GM21619 (cell line): ENCODE data around the gene EPHB2.

Experiments
- ATAC-seq: cut with Tn5 transposase; IDR thresholded peaks from one replicate; pipeline ENCODE4 v1.9.1; 2021; ENCODE audit not compliant: unreplicated experiment

The EPHB2 gene

DNA sequence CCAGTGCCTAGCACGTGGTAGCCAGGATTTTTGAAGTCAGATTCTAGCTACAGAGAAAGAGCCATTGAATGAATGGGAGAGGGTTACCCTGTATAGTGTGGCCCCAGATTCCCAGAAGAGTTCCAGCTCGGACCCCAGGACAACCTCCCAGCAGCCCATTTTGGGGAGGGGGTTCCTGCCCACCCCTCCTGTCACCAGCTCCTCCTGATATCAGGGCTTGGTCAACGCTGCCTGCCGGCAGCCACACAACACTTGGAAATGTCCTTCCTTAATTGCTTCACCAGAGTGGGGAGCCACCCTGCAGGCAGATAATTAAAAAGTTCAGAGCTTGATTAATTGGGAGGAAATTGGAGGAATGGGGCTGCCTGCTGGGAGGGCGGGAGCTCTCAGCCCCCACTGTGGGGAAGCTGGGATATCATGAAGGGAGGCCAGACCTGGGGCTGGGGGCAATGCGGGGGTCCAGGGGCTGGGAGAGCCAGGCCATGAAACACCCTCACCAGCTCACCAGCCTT is 141.6 kb downstream of the EPHB2 start:
- ATAC-seq, result no peak

DNA sequence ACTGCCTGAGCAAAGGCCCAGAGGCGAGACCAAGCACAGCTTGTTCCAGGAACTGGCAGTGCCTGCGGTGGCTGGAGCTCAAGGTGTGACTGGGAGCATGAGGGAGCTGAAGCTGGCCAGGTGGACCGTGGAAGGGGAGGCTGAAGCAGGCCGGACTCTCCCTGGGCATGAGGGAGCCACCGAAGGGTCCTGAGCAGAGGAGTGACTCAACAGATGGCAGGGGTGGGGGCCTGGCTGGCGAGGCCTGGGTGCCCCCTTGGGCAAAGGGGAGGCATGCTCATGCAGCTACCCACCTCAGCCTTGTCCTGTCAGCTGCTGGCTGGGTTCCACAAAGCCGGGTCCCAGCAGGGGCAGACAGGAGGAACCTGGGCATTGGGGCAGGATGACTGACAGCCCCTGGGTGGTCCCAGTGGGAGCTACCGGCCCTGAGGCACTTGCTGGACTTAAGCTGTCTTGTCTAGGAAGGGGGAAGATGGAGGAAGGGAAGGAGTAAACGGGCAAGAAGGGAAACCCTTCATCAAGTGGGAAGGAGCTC is 143.1 kb downstream of the EPHB2 start:
- ATAC-seq, result no peak

DNA sequence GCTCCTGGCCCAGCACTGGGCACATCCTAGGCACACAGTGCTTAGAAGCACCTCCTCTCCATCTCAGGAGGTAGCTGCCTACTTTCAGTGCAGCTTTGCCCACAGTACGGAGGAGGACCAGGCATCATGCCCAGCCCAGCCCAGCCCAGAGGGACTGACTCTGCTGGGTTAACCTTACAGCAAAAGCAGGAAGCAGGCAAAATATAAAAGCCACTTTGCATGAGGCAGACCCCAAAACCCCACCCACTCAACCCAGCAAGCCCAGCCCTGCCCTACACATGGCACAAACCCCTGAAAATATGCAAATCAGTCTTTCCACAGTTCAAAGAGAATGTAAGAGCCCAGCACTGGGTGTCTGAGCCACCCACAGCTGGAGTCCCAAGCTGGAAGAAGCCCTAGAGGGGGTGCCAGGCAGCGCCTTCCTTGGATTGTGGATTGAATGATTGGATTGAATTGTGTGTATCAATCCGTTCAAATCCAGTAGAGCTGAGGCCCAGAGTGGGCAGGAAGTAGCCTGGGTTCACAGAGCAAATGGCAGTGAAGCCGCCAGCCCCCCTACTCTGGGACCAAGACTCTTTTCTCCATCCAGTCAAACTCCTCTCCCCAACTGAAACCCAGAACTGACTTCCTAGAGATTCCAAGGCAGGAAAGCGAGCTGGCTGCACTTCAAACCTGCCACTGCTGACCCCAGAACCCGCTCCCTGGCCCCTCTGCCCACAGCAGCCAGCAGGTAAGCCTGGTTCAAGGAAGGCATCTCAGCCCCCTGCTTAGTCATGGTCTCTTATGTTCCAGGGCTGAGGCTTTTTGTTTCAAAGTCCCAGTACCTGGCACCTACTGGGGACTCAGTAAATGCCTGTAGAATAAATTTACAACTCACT is 144.3 kb downstream of the EPHB2 start:
- no peak for ATAC-seq

DNA sequence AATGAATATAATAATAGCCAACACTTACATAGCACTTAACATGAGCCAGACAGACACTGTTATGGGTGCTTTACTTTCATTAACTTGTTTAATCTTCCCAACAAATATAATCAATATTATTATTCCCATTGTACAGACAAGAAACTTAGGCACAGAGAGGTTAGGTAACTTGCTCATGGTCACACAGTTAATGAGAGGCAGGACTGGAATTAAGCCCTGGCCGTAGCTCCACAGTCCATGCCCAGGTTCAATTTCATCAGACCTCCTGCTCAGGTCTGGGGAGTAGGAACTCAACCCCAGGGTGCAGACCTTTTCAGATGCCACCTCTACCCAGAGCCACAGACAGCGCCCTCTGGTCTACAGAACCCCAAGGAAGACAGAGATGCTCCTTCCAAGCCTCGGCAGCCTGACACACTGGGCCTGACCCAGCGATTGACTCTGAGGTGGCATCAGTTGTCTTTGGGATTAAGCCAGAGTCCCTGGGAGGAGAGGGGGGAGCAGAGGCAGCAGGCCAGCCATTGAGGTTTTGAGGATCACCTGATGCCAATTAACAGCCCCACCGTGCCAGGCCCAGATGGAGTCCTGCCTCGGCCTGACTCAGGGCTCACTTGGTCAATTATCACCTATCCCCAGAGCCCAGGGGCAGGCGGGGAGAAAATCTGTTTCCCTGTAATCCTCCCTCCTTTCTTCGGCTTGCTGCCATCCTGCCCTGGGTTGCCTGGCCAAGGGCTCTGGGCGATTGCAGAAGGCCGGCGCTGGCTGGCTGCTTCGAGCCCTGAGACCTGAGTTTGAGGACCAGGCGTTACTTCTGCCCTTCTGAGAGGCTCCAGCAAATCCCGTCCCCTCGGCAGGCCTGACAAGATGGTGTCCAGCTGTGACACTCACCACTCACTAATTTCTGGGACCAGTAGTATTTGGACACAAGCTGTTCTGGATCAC is 145.3 kb downstream of the EPHB2 start:
- ATAC-seq, result no peak

DNA sequence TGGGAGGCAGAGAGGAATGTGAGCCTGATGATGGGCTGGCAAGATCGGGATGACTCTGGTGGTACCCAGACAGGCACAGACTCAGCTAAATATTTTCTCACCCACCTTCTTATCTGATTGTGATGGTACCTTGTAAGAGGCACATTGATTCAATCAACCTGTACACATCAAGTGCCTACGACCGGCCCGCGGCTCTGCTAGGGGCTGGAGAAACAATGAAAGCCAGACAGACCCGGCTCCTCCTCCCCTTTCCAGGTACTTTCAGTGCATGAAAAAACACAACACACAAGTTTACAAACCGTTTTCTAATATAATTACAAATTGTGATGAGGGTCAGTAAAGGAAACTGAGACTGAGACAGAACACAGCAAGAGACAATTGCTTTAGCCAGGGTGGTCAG is 147.0 kb downstream of the EPHB2 start:
- no peak for ATAC-seq

DNA sequence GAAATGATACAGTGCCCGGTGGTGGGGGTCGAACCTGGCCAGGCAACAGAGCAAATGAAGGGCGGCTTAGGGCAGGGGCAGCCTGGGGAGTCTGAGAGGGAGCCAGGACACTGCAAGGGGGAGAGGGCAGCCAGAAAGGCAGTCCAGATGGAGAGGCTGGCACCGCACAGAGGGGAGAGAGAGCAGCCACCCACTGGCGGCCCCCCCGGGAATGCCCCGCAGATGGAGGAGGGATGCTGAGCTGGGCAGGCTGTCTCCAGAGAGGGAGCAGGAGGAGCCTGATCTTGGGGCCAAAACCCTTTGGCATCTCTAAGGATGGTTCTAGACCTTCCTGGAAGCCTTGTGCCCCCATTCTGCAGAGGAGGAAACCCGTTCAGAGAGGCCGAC is 149.8 kb downstream of the EPHB2 start:
- no peak for ATAC-seq

DNA sequence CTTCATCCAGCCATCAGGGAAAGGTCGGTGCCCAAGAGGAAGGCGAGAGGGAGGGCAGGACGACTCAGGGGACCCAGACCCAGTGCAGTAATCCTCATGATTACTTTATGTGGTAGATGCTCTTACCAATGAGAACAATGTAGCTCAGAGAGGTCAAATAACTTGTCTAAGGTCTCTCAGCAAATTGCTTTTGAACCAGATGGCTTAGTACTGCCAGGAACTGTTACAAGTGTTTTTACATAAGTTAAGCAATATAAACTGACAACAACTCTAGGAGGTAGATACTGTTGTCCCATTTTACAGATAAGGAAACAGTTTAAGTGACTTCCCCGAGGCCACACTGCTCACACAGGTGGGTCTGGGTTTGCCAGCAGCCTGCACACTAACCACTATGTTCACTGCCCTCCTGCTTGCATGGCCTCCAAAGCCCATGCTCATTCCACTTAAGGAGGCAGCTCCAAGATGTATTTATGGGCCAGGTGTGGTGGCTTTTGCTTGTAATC is 150.3 kb downstream of the EPHB2 start:
- ATAC-seq, result no peak

DNA sequence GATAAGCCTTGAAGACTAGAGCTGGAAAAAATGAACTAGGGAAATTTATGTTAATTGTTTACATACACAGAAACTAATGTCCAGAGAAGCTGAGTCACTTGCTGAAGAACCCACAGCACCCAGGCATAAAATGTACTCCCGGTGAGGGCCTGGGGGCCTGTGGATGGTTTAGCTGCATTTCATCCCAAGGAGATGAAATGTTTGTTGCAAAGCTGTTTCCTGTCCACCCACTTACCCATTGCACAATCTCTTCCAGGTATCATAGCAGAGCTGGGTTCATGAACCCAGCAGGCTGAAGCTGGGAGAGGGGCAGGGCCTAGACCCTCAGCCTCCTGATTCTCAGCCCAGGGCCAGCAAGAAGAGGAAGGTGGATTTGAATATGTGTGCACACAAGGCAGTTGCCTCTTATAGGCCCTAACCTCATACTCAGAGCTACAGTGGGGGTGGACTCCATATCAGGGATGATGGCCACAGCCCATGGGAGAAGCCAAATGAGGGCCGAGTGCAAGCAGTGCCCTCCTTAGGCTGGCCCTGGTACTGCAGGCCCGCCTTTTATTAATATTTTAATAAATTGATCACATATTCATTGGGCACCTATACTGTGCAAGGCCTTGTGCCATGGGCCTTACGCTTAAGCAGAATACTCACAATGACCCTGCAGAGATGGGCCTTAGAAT is 151.3 kb downstream of the EPHB2 start:
- no peak for ATAC-seq

DNA sequence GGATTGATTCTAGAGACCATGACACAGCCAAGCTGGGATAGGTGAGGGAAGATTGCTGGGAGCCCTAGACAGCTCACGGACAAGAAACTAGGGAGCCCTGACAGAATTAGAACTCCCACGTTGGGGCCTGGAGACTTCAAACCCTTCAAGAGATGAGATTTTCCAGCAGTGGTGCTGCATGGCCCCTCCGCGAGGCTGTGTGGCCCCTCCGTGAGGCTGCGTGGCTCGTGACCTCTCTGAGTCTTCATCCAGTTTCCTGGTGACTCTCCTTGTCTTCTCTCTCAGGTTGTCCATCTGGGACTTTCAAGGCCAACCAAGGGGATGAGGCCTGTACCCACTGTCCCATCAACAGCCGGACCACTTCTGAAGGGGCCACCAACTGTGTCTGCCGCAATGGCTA is 152.1 kb downstream of the EPHB2 start:
- ATAC-seq, result no peak

DNA sequence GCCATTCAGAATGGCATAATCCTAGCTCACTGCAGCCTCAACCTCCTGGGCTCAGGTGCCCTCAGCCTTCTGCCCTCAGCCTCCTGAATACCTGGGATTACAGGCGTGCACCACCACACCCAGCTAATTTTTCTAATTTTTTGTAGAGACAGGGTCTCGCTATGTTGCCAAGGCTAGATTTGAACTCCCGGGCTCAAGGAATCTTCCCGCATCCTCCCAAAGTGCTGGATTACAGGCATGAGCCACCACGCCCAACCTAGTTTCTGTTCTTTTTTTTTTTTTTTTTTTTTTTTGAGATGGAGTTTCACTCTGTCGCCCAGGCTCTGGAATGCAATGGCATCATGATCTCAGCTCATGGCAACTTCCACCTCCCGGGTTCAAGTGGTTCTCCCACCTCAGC is 153.1 kb downstream of the EPHB2 start:
- ATAC-seq, result no peak

DNA sequence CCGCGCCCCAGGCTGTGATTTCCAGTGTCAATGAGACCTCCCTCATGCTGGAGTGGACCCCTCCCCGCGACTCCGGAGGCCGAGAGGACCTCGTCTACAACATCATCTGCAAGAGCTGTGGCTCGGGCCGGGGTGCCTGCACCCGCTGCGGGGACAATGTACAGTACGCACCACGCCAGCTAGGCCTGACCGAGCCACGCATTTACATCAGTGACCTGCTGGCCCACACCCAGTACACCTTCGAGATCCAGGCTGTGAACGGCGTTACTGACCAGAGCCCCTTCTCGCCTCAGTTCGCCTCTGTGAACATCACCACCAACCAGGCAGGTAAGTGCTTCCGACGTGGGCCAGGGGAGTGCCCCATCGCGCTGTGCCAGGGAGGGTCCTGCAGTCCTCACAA is 154.2 kb downstream of the EPHB2 start:
- ATAC-seq, result no peak

DNA sequence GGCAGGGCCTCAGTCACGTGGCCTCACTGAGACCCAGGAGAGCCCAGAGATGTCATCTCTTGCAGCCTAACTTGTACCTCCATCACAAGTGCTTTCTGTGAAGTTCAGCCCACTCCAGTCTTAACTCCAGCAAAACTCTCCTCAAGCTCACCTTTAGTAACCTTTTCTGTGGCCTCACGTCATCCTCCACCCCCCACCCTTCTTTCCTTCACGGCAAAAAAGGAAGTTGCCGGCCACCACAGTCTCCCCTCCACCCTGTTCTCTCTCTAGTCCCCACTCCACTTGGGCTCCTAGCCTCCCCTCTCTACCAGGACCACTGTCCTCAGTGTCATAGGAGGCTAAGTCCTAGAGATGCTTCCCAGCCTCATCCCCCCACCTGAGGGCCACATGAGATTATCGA is 155.1 kb downstream of the EPHB2 start:
- no peak for ATAC-seq

DNA sequence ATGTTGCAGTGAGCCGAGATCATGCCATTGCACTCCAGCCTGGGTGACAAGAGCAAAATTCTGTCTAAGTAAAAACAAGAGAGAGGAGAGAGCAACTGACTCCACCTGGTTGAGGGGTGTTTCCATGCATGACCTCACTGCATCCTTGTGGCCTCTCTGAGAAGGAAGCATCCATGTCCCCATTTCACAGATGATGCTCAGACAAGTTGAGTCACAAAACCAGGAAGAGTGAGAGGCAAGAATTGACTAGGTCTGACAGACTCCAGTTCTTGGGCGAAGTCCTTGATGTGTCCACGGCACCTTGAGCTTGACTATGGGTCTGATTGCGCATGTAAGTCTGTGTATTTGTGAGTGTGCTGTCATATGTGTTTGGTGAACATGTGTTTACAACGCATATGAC is 156.2 kb downstream of the EPHB2 start:
- no peak for ATAC-seq

DNA sequence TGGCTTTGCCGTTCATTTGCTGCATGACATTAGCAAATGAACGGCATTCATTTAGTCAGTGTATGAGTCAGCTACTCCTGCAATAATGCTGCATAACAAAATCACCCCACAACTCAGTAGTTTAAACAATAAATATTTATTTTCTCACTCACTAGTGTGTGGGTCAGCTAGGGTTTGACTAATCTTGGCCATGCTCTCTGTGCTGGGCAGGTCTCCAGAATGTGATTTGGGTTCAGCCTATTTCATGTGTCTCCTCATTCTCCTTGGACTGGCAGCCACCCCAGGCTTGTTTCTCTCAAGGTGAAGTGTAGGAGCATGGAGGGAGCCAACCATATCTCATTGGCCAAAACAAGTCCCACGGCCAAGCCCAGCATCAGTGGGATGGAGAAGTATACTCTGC is 157.7 kb downstream of the EPHB2 start:
- ATAC-seq, result no peak

DNA sequence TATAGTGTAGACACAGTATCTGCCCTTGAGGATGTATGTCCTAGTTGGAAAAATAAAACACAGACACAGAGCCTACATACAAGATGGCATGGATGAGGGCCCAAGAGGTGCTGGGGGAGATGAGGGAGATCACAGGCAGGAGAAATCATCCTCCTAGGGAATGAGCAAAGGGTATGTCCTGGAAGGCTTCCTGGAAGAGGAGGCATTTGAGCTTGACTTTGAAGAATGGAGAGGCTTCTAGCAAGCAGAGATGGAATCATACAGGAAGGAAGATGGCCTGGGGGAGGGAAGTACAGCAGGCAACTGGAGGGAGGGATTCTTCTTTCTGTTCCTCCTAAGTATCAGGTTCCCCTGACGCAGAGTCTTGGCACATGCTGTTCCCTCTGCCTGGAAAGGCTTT is 158.7 kb downstream of the EPHB2 start:
- ATAC-seq, result no peak

DNA sequence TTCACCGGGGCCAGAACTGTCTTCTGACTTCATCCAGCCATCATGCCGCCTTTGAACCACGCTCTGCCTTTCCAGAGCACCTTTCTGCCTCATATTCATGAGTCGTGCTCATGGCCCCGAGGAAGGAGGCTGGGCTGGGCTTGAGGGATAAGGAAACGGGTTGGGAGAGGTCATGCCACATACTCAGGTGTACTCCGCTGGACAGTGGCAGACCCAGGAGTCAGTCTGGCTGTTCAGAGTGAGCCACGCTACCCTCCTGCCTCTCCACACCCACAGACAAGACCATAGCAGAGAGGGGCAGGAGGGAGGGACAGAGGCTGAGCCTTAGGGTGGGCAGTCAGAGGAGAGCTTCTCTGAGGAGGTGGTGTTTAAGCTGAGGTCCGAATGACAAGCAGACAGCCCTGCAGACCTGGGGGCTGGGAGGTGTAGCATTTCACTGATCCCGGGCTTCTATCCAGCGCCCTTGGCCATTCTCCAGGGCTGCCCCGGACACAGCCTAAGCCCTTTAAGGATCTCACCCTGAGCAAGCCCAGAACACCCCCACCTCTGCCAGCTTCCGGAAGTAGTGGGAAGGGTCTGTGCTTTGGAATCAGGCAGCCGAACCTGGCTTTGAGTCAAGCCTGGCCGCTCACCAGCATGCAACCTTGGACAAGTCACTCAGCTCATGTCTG is 159.7 kb downstream of the EPHB2 start:
- ATAC-seq, result no peak

DNA sequence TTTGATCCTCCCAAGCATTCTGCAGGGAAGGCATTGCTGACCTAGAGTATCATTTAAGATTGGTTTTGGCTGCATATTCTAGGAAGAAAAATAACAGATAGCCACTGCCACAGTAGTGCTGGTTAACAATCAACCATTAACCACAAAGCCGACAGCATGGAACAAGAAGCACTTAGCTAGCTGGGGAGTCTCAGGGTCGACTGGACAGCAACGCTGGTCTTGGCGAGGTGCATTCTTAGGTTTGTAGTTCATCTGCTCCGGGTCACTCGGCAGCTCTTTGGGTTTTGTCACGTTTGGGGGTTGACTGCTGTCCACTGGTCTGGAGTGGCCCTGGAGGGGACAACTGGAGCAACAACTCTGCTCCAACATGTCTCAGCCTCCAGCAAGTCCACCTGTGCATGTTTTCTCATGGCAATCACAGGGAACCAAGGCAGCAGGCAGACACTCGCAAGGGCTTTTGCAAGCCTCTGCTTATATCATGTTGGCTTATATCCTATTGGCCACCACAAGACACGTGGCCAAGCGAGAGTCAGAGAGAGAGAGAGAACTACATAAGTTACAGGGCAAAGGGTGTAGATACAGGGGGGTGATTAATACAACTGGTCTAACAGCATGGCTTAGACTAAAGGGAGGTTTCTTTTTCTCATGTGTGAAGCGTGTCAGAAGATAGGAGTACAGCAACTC is 162.5 kb downstream of the EPHB2 start:
- no peak for ATAC-seq

DNA sequence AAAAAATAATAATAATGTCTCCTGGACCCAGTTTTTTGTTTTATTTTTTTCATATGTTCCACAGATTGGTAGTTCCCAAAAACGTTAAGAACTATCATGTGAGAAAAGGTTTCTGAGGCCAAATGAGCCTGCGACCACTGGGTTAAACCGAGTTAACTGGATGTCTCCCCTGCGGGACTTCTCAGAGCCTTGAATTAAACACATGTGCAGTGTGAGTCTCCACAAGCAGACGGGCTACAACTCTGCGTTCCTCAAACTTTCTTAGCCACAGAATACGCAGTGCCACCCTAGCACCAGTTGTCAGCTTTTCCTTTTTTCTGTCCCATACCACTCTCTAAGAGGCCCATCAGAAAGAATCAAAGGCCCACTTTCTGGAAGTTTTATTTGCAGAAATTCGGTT is 164.1 kb downstream of the EPHB2 start:
- ATAC-seq, result no peak

DNA sequence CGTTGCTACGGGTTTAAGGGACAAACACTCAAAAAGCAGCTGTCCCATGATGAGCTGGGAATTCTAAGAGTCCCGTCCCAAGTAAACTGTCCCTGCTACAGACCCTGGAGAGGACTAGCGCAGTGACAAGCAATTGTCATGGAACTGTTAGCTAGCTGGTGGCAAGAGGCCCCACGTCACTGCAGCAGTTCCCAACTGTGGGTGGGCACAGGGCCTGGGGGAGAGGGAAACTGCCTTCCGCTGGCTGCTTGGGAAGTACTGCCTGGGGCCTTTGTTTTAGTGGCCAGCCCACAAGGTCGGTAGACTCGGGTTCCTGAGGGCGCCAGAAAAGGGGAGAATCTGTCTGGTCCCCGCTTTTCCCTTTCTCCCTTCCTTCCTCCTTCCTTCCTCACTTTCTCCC is 164.6 kb downstream of the EPHB2 start:
- no peak for ATAC-seq

DNA sequence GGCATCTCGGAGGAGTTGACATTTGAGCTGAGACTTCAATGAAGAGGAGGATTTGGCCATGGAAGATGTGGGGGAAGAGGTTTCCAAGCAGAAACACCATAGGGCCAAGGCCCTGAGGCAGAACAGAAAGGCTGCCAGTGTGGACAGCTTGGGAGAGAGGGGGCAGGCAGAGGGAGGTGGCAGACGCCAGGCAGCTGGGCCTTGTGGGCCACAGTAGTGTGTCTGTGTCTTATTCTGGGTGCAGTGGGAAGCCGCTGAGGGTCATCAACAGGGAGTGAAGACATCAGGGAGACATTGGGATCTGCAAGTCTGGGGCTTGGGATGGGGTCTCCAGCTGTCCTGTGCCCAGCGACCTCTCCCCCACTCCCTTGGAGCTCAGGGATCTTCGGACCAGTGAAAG is 165.2 kb downstream of the EPHB2 start:
- ATAC-seq, result no peak
